Sigmoid colon (tissue), 7 donors: ENCODE measurements around the gene LAD1. TPM values are rescaled to one million over a fixed set of nuclear protein-coding genes. Genes with fewer than 3 reads are reported as not detected.

ENCODE experiments used
- DNase-seq: peaks from one replicate; pipeline ENCODE4 v3.0.0-alpha.2; 2019
- H3K27ac ChIP-seq, 4 donors: fragments of 200-600 bp; sonication (generic); one replicate each; pipeline ENCODE4 v1.5.1; 2016 to 2019; ENCODE audit warnings: mild to moderate bottlenecking in 1 of 4
- H3K27me3 ChIP-seq, 3 donors: fragments of 200-600 bp; sonication (generic); one replicate each; pipeline ENCODE4 v1.5.1; 2019; ENCODE audit warnings: mild to moderate bottlenecking in 1 of 3
- H3K36me3 ChIP-seq, 4 donors: fragments of 200-600 bp; sonication (generic); one replicate each; pipeline ENCODE4 v1.5.1; 2016 to 2019
- H3K4me1 ChIP-seq, 4 donors: fragments of 200-600 bp; sonication (generic); one replicate each; pipeline ENCODE4 v1.5.1; 2017 to 2019
- H3K4me3 ChIP-seq, 4 donors: fragments of 200-600 bp; sonication (generic); one replicate each; pipeline ENCODE4 v1.5.1; 2017 to 2019; ENCODE audit warnings: mild to moderate bottlenecking in 2 of 4, moderate library complexity in 1 of 4
- H3K9me3 ChIP-seq, 4 donors: fragments of 200-600 bp in 3 of 4; sonication (generic) in 3 of 4; one replicate each; pipeline versions ENCODE4 v1.5.1 to v1.6.1; 2013 to 2019
- EP300 ChIP-seq, 4 donors: sonication (generic); formaldehyde crosslinking; IDR thresholded peaks; one replicate each; pipeline ENCODE4 v1.6.1; 2017; ENCODE audit warnings: antibody characterized with exemption in 4 of 4
- POLR2A ChIP-seq, 2 donors: fragments of 450-650 bp; IDR thresholded peaks; one replicate each; pipeline ENCODE4 v1.6.1; 2016; ENCODE audit warnings: antibody characterized with exemption in 2 of 2, mild to moderate bottlenecking in 2 of 2, moderate library complexity in 2 of 2
- POLR2AphosphoS5 ChIP-seq, 4 donors: sonication (generic); formaldehyde crosslinking; IDR thresholded peaks; one replicate each; pipeline ENCODE4 v1.6.1; 2017; ENCODE audit warnings: antibody characterized with exemption in 4 of 4
- WGBS, 2 donors: extraction: QIAGEN DNeasy Blood & Tissue Kit; methylation state at CpG; one replicate each; pipeline ENCODE4 v1.1.7; 2013; 5-methylcytosine and 5-hydroxymethylcytosine counted together
- intact Hi-C: fragments of 100-400 bp; cut with DNase I; formaldehyde crosslinking; loops from one replicate; pipeline ENCODE4 v1.15.1; 2023
- polyA plus RNA-seq, 3 donors: library from polyadenylated mRNA; stranded (reverse); fragments of 200-250 nt; gene quantifications; one replicate each; pipeline ENCODE4 v1.2.3, GENCODE V29; 2013
- total RNA-seq, 4 donors: library from RNA; depleted of rRNA; stranded (reverse); fragments of >200 nt; gene quantifications; one replicate each; pipeline ENCODE4 v1.1.0, GENCODE V29; 2016
- TF ChIP-seq, protein P1 (sequence below), 4 experiments: fragments of 450-650 bp in 3 of 4; fragments of 200-600 bp in 1 of 4; IDR thresholded peaks; one replicate each; pipeline ENCODE4 v1.5.1; 2016 to 2019; ENCODE audit warnings: antibody characterized with exemption in 4 of 4, mild to moderate bottlenecking in 3 of 4, moderate library complexity in 2 of 4
- donor health status: healthy with polysubstance abuse.
- donor health status: Bipolar disorder and iron deficiency.
- donor health status: healthy.

The LAD1 gene
- total and polyA plus RNA-seq, 7 donors, result 63.7 to 151 (median 102) TPM; not detected in 4

GRCh38 chr1:201371276-201371675, 27.8 kb downstream of the LAD1 start:
- no peaks in the 10 kb centered on the region for H3K36me3 ChIP-seq
- WGBS, 2 donors, result 84 to 87% methylated on average over 9 of the region's 9 CpGs
- DNase-seq, result no peak
- H3K9me3 ChIP-seq, result no peaks in the 10 kb centered on the region
- TF ChIP-seq POLR2AphosphoS5 (IDR thresholded peaks at IDR 0.05), result no peak
- no peak for TF ChIP-seq EP300 (IDR thresholded peaks at IDR 0.05)
- no peak for TF ChIP-seq POLR2A (IDR thresholded peaks at IDR 0.05)
- TF ChIP-seq, protein P1, sequence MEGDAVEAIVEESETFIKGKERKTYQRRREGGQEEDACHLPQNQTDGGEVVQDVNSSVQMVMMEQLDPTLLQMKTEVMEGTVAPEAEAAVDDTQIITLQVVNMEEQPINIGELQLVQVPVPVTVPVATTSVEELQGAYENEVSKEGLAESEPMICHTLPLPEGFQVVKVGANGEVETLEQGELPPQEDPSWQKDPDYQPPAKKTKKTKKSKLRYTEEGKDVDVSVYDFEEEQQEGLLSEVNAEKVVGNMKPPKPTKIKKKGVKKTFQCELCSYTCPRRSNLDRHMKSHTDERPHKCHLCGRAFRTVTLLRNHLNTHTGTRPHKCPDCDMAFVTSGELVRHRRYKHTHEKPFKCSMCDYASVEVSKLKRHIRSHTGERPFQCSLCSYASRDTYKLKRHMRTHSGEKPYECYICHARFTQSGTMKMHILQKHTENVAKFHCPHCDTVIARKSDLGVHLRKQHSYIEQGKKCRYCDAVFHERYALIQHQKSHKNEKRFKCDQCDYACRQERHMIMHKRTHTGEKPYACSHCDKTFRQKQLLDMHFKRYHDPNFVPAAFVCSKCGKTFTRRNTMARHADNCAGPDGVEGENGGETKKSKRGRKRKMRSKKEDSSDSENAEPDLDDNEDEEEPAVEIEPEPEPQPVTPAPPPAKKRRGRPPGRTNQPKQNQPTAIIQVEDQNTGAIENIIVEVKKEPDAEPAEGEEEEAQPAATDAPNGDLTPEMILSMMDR (IDR thresholded peaks at IDR 0.05), result no peak
- H3K27ac ChIP-seq, result no peak overlapping the region
- H3K4me1 ChIP-seq, result no peaks in the 10 kb centered on the region
- intact Hi-C loops, result no loop called here
- no peaks in the 10 kb centered on the region for H3K27me3 ChIP-seq
- no peak overlapping the region for H3K4me3 ChIP-seq

GRCh38 chr1:201370500-201370899, 28.6 kb downstream of the LAD1 start:
- intact Hi-C loops, result no loop called here
- H3K9me3 ChIP-seq, result no peaks in the 10 kb centered on the region
- DNase-seq, result no peak
- H3K36me3 ChIP-seq, result no peaks in the 10 kb centered on the region
- WGBS, 2 donors, result 72 to 73% methylated on average over 3 of the region's 3 CpGs
- TF ChIP-seq EP300 (IDR thresholded peaks at IDR 0.05) (no peak), POLR2AphosphoS5 (IDR thresholded peaks at IDR 0.05) (no peak), POLR2A (IDR thresholded peaks at IDR 0.05) (no peak)
- H3K27me3 ChIP-seq, result no peaks in the 10 kb centered on the region
- H3K4me3 ChIP-seq, result no peak overlapping the region
- H3K4me1 ChIP-seq, result no peaks in the 10 kb centered on the region
- no peak overlapping the region for H3K27ac ChIP-seq

- Histone ChIP-seq H3K4me1 (no peaks in the 10 kb centered on the region), H3K27me3 (no peaks in the 10 kb centered on the region), H3K4me3 (no peak overlapping the region), H3K27ac (no peak overlapping the region), H3K36me3 (no peaks in the 10 kb centered on the region), H3K9me3 (no peaks in the 10 kb centered on the region)
- no peak for DNase-seq
- intact Hi-C loops, result no loop called here
- TF ChIP-seq POLR2AphosphoS5 (IDR thresholded peaks at IDR 0.05) (no peak), EP300 (IDR thresholded peaks at IDR 0.05) (no peak), POLR2A (IDR thresholded peaks at IDR 0.05) (no peak)
- TF ChIP-seq, protein P1 (IDR thresholded peaks at IDR 0.05), result no peak
- whole genome bisulfite sequencing, 2 donors, result 74 to 77% methylated on average over 6 of the region's 6 CpGs
Observed at GRCh38 chr1:201369209-201369608, 29.9 kb downstream of the LAD1 start.

DNA sequence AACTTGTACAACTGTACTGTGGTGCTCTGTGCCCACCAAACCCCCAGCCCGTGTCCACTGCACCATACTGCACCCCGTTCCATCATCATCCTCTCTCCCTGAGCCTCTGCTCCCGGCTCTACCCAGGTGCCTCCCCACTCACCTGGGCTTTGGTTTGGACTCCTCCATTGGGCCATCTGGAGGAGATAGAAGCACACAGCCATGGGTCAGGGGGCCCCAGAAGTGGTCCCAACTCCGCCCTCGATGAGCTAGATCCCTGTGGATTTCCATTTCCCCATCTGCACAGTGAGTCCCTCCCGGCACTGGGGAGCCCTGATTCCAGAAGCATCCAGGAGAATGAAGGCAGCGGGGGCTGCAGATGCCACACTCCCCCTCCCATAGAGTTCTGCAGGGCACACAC, 32.4 kb downstream of the LAD1 start:
- TF ChIP-seq, protein P1 (IDR thresholded peaks at IDR 0.05), result no peak
- TF ChIP-seq POLR2A (IDR thresholded peaks at IDR 0.05) (no peak), EP300 (IDR thresholded peaks at IDR 0.05) (no peak)
- WGBS, 2 donors, result 75 to 76% methylated on average over 7 of the region's 7 CpGs
- H3K27me3 ChIP-seq, result no peaks in the 10 kb centered on the region
- H3K27ac ChIP-seq, result no peak overlapping the region
- no peak overlapping the region for H3K4me3 ChIP-seq
- no peak for DNase-seq
- H3K9me3 ChIP-seq, result no peaks in the 10 kb centered on the region
- no peaks in the 10 kb centered on the region for H3K36me3 ChIP-seq
- intact Hi-C loops, result no loop called here
- no peaks in the 10 kb centered on the region for H3K4me1 ChIP-seq

GRCh38 chr1:201365251-201365650, 33.9 kb downstream of the LAD1 start:
- intact Hi-C loops, result no loop called here
- Histone ChIP-seq H3K4me3 (no peak overlapping the region), H3K27me3 (no peaks in the 10 kb centered on the region), H3K36me3 (no peaks in the 10 kb centered on the region), H3K27ac (no peak overlapping the region), H3K9me3 (no peaks in the 10 kb centered on the region), H3K4me1 (no peaks in the 10 kb centered on the region)
- 85 to 90% methylated on average over 11 of the region's 11 CpGs for WGBS, 2 donors
- no peak for DNase-seq
- TF ChIP-seq, protein P1 (IDR thresholded peaks at IDR 0.05), result no peak
- TF ChIP-seq EP300 (IDR thresholded peaks at IDR 0.05), result no peak
- TF ChIP-seq POLR2AphosphoS5 (IDR thresholded peaks at IDR 0.05), result no peak
- no peak for TF ChIP-seq POLR2A (IDR thresholded peaks at IDR 0.05)
